ENCODE measurements around the gene CCDC30. TPM values are rescaled to one million over a fixed set of nuclear protein-coding genes. Genes with fewer than 3 reads are reported as not detected.

The CCDC30 gene
- total and polyA plus RNA-seq, 7 donors: 0.69 to 3.9 (median 3.3) TPM

DNA sequence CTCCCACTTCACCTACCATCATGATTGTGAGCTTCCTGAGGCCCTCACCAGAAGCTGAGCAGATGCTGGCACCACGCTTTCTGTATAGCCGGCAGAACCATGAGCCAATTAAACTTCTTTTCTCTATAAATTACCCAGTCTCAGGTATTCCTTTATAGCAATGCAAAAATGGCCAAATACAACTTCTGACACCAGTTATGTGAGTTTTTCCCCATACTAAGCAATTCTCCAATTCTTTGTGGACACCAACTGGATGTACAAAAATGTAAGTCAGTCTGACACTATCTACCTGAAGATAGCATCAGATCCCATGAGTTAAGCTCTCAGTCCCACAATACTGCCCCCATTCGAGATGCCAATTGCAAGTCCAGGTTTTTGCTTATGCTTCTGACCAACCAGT is 129.7 kb downstream of the CCDC30 start:
- Histone ChIP-seq H3K4me1 (no peaks in the 10 kb centered on the region), H3K36me3 (peaks cover 0 to 9% (median 0%) of the 10 kb centered on the region in 4 donors), H3K27me3 (no peaks in the 10 kb centered on the region), H3K27ac (no peak overlapping the region), H3K9me3 (peaks cover 0 to 3% (median 1%) of the 10 kb centered on the region in 4 donors), H3K4me3 (no peak overlapping the region)
- TF ChIP-seq POLR2AphosphoS5 (IDR thresholded peaks at IDR 0.05): no peak
- TF ChIP-seq, protein P1, sequence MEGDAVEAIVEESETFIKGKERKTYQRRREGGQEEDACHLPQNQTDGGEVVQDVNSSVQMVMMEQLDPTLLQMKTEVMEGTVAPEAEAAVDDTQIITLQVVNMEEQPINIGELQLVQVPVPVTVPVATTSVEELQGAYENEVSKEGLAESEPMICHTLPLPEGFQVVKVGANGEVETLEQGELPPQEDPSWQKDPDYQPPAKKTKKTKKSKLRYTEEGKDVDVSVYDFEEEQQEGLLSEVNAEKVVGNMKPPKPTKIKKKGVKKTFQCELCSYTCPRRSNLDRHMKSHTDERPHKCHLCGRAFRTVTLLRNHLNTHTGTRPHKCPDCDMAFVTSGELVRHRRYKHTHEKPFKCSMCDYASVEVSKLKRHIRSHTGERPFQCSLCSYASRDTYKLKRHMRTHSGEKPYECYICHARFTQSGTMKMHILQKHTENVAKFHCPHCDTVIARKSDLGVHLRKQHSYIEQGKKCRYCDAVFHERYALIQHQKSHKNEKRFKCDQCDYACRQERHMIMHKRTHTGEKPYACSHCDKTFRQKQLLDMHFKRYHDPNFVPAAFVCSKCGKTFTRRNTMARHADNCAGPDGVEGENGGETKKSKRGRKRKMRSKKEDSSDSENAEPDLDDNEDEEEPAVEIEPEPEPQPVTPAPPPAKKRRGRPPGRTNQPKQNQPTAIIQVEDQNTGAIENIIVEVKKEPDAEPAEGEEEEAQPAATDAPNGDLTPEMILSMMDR (IDR thresholded peaks at IDR 0.05): no peak
- TF ChIP-seq EP300 (IDR thresholded peaks at IDR 0.05): no peak
- TF ChIP-seq POLR2A (IDR thresholded peaks at IDR 0.05): no peak
- intact Hi-C loops (cut with DNase I): no loop called here
- no peak for DNase-seq
- WGBS, 2 donors: 93% methylated on average over 3 of the region's 3 CpGs

DNA sequence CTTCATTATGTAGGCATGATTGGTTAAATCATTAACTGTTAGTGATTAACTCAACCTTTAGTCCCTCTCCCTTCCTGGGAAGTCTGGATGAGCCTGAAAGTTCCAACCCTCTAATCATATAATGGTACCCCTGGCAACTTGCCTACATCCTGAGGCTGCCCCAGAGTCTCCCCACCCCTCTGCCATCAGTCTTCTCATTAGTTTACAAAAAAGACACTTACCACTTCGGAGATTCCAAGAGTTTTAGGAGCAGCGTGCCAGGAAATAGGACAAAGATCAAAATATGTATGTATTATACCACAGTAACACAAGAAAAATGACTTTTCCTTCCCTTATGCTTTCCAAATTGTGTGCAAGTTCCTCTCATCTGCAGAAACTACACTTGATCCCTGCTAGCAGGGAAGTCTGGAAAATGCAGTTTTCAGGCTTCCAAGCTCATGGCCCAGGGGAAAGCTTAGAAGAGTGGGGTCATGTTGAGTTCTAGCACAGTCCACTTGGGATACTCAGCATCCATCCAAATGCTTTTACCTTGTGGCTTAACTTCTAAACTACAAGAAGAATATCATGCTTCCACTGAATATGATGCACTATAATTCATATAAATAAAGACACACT is 130.5 kb downstream of the CCDC30 start:
- H3K9me3 ChIP-seq: no peaks in the 10 kb centered on the region
- H3K27ac ChIP-seq: no peak overlapping the region
- H3K4me3 ChIP-seq: no peak overlapping the region
- DNase-seq: no peak
- no peaks in the 10 kb centered on the region for H3K27me3 ChIP-seq
- WGBS, 2 donors: 62 to 64% methylated on average over 2 of the region's 2 CpGs
- H3K36me3 ChIP-seq: peaks cover 0 to 9% (median 0%) of the 10 kb centered on the region in 4 donors
- no peak for TF ChIP-seq EP300 (IDR thresholded peaks at IDR 0.05)
- no peak for TF ChIP-seq POLR2AphosphoS5 (IDR thresholded peaks at IDR 0.05)
- TF ChIP-seq, protein P1 (IDR thresholded peaks at IDR 0.05): no peak
- TF ChIP-seq POLR2A (IDR thresholded peaks at IDR 0.05): no peak
- no peaks in the 10 kb centered on the region for H3K4me1 ChIP-seq
- intact Hi-C loops (cut with DNase I): no loop called here

DNA sequence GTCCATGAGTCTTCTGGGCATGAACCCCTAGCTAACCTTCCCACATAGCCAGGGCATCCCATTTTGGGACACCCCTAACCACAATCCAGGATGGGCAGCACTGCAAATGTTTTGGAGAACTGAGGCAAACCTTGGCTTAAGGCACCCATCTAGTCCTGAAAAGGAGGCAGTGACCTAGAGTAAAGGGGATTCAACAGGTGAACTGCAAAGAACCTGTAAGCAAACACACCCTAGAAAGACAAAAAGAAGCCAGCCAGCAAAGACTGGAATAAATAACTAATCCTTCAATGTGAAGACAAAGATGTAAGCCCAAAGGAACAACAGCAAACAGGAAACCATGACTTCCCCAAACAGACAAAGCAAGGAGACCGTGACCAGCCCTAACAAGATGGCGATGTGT is 138.4 kb downstream of the CCDC30 start:
- Histone ChIP-seq H3K9me3 (peaks cover 0 to 3% (median 0%) of the 10 kb centered on the region in 4 donors), H3K36me3 (no peaks in the 10 kb centered on the region), H3K4me1 (no peaks in the 10 kb centered on the region), H3K27ac (no peak overlapping the region), H3K4me3 (no peak overlapping the region), H3K27me3 (no peaks in the 10 kb centered on the region)
- intact Hi-C loops (cut with DNase I): no loop called here
- DNase-seq: no peak
- TF ChIP-seq POLR2AphosphoS5 (IDR thresholded peaks at IDR 0.05) (no peak), EP300 (IDR thresholded peaks at IDR 0.05) (no peak), POLR2A (IDR thresholded peaks at IDR 0.05) (no peak)
- TF ChIP-seq, protein P1 (IDR thresholded peaks at IDR 0.05): no peak
- WGBS, 2 donors: 80 to 95% methylated on average over 2 of the region's 2 CpGs

DNA sequence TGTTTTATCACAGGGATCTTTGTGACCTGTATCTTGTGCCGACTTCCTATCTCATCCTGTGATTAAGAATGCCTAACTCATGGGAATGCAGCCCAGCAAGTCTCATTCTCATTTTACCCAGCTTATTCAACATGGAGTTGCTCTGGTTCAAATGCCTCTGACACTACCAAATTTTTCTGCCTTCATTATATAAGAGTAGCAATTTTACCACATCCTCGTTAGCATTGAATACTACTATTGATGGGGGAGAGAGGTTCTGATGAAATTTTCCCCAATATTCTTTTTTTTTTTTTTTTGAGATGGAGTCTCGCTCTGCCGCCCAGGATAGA is 150.7 kb downstream of the CCDC30 start:
- H3K27me3 ChIP-seq: no peaks in the 10 kb centered on the region
- H3K9me3 ChIP-seq: no peaks in the 10 kb centered on the region
- H3K4me3 ChIP-seq: no peak overlapping the region
- DNase-seq: no peak
- no peaks in the 10 kb centered on the region for H3K36me3 ChIP-seq
- 87 to 98% methylated on average over 4 of the region's 4 CpGs for WGBS, 2 donors
- no peak overlapping the region for H3K27ac ChIP-seq
- intact Hi-C loops (cut with DNase I): no loop called here
- TF ChIP-seq EP300 (IDR thresholded peaks at IDR 0.05): no peak
- TF ChIP-seq POLR2AphosphoS5 (IDR thresholded peaks at IDR 0.05): no peak
- TF ChIP-seq, protein P1 (IDR thresholded peaks at IDR 0.05): no peak
- no peak for TF ChIP-seq POLR2A (IDR thresholded peaks at IDR 0.05)
- H3K4me1 ChIP-seq: no peaks in the 10 kb centered on the region

DNA sequence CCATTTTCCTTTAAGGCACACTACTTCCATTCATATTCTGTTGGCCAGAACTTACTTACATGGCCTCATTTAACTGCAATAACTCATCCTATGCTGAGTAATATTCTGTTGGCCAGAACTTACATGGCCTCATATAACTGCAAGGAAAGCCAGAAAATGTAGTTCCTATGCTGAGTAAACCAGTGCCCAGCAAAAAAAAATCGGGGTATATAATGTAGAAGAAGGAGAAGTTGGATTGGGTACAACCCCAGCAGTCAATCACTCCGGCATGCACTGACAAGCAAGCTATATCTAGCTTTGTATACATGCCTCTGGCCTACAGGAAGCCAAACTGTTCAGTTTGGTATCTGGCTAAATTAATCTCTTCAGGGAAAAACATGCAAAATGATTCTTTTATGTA is 155.8 kb downstream of the CCDC30 start:
- Histone ChIP-seq H3K27me3 (no peaks in the 10 kb centered on the region), H3K4me3 (no peak overlapping the region), H3K9me3 (no peaks in the 10 kb centered on the region), H3K4me1 (no peaks in the 10 kb centered on the region), H3K36me3 (no peaks in the 10 kb centered on the region), H3K27ac (no peak overlapping the region)
- no peak for DNase-seq
- 67 to 79% methylated on average over 2 of the region's 2 CpGs for WGBS, 2 donors
- TF ChIP-seq, protein P1 (IDR thresholded peaks at IDR 0.05): no peak
- TF ChIP-seq POLR2AphosphoS5 (IDR thresholded peaks at IDR 0.05): no peak
- no peak for TF ChIP-seq EP300 (IDR thresholded peaks at IDR 0.05)
- TF ChIP-seq POLR2A (IDR thresholded peaks at IDR 0.05): no peak
- intact Hi-C loops (cut with DNase I): no loop called here

Data from sigmoid colon (tissue), 7 donors.